NCI-H345 treated with DMSO at 0.1 percent for 48 hours (cell line): ENCODE data around the gene PYGB.

Source experiments
- DNase-seq: peaks from one replicate; lab custom pipeline; 2025; ENCODE audit not compliant: unreplicated experiment; lab: John Stamatoyannopoulos, UW

Gene PYGB

GRCh38 chr20:25269057-25269832 is 21.4 kb downstream of the PYGB start:
- no peak for DNase-seq

- no peak for DNase-seq
Measured at GRCh38 chr20:25269833-25270170, 21.9 kb downstream of the PYGB start.

DNA sequence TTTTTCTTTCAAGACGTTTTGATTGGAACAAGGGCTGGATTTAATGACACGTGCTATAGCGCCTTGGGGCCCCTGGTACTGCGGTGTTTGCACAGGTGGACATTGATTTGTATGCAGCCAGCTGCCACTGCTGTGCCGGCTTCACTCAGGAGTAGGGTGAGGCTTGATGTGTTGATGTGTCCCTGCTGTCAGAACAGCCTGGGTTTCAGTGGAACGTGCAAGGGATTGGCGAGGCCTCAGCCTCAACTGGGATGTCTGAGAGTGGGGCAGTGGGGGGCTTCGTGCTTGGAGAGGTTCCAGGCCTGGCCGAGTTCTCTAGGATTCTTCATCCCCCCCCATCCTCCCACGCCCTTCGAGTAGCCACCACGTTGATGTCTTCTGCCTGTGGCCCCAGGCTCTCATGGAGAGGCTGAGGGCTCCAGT is 23.0 kb downstream of the PYGB start:
- peak; percentile 71 for DNase-seq

- DNase-seq = no peak
Measured at GRCh38 chr20:25271486-25272222, 23.8 kb downstream of the PYGB start.

- DNase-seq = no peak
Measured at GRCh38 chr20:25272223-25273000, 24.5 kb downstream of the PYGB start.

GRCh38 chr20:25273046-25273445 is 25.2 kb downstream of the PYGB start:
- no peak for DNase-seq

- DNase-seq = no peak
Measured at GRCh38 chr20:25273541-25274358, 25.9 kb downstream of the PYGB start.

DNA sequence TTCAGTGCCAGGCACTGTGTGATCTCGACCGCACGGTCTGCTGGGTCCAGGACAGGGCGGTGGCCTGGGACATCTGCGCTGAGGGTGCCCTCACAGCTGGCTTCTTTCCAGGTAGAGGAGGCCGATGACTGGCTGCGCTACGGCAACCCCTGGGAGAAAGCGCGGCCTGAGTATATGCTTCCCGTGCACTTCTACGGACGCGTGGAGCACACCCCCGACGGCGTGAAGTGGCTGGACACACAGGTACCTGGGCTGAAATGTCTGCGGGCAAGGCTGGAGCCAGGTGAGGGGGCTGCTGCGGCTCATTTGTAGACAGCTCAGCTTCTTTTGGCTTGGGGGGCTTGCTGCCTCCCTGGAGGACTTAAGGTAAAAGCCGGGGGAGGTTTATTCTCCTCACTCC is 26.6 kb downstream of the PYGB start:
- DNase-seq = no peak

DNA sequence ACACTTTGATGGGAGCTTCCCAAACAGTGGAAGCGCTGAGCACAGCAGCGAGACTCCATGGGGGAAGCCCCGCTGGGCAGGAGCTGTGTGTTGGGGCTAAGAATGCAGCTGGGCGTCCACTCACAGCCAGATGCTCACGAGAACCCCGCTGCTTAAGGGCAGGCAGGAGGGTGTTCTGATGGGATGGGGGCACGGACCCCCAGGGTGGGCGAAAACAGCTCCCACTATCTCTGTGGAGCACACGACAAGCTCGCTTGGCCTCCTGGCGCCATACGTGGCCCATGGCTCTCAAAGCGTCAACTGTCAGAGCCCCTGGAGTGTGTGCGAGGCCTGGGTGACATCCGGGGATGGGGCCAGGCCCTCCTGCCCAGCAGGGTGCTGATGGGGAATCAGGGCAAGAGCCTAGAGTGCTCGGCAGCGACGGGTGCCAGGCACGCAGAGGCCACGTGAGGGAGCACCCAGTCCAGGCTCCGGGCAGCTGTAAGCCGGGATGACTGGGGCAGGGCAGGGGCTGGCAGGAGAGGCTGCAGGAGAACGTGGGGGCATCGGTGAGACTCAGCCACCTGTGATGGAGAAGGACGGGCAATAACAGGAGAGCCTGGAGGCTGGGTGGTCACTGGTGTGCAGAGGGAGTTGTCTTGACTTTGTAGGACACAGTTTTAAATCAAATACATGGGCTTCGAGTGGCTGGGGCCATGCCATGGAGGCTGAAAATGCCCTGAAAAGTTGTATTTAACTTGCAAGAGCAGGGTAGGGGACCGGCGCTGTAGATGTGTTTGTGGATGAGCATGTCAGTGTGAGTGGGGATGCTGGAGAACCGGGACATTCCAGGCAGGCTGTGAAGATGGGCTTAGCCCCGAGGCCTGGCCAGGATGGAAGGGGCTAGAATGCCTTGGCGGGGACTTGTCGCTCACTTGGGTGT is 27.3 kb downstream of the PYGB start:
- DNase-seq = no peak

- DNase-seq = no peak
Measured at GRCh38 chr20:25275813-25276532, 28.1 kb downstream of the PYGB start.

GRCh38 chr20:25276533-25277050 is 28.7 kb downstream of the PYGB start:
- DNase-seq = no peak

DNA sequence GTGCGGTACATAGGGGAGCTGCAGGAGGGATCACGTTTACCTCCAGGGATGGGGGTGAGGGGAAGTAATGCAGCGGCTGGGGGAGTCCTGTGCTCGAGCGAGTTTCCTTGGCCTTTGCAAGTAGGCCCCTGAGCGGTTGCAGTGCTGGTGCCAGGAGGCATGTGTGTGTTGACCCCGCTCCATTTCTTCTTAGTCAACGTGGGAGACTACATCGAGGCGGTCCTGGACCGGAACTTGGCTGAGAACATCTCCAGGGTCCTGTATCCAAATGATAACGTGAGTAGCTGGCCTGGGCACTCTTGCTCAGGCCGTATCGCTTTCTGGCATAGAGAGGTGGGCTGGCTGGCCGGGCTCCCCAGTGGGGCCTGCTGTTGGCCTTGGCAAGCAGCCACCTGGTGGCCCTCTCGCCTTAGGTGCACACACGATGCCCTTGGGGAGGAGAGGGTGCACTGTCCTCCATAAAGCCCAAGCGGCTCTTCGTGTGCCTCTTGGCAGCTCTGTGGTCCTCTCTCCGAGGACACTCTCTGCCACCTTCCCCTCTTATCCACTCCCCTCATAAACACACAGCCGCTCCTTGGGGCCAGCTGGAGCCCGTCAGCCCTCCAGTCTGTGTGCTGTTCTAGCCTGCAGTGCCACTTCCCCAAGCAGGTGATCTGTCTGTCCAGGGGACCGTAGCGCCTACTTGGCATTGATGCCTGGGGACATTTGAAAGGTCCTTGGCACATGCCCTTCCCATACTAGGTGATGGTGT is 29.3 kb downstream of the PYGB start:
- no peak for DNase-seq

GRCh38 chr20:25277941-25278521 is 30.1 kb downstream of the PYGB start:
- DNase-seq = no peak

GRCh38 chr20:25278636-25279361 is 30.9 kb downstream of the PYGB start:
- DNase-seq = no peak

DNA sequence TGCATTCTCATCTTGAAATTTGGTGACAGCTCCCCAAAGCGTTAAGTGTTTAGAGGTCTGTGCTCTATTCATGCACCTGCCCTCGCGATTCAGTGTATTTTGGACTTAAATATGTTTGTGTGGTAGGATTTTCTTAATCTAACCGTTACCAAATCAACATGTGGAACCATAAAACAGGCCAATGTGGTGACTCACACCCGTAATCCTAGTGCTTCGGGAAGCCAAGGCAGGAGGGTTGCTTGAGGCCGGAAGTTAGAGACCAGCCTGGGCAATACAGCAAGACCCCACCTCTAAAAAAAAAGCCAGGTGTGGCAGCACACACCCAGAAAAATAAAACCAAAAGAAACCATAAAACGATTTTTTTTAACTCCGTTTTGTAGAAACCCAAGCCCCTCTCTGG is 31.5 kb downstream of the PYGB start:
- no peak for DNase-seq

DNA sequence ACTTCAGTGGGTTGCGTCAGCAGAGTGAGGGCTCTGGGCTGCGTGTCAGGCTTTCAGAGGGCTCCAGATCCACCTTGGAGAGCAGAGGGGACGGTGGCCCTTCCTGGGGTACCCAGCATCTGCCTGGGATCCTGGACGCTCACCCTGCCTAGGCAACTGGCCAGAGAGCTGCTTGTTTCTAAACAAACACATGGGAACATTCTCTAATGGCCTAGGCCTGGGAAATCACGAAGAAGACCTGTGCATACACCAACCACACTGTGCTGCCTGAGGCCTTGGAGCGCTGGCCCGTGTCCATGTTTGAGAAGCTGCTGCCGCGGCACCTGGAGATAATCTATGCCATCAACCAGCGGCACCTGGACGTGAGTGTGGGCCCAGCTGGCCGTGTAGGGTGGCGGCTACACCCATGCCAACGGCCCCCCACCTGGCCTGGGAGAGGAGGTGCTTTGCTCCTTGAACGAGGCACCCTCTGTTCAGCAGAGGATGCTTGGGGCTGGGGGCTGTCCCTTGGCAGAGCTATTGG is 32.2 kb downstream of the PYGB start:
- peak; percentile 52 for DNase-seq
